Endodermal cell (in vitro differentiated cells): ENCODE results near the gene FAM89B. TPM values are rescaled to one million over a fixed set of nuclear protein-coding genes. Genes with fewer than 3 reads are reported as not detected.

Experiments
- DNase-seq: peaks from one replicate; pipeline ENCODE4 v3.0.0-alpha.2; 2017
- H3K27ac ChIP-seq: 2 replicates; pipeline ENCODE4 v1.5.1; 2013; ENCODE audit warnings: mild to moderate bottlenecking, low read depth, low read length, moderate library complexity
- H3K27me3 ChIP-seq: 2 replicates; pipeline ENCODE4 v1.6.1; 2013; ENCODE audit warnings: mild to moderate bottlenecking, low read length, moderate library complexity; ENCODE audit not compliant: insufficient read depth, control insufficient read depth, poor library complexity, severe bottlenecking
- H3K36me3 ChIP-seq: 2 replicates; pipeline ENCODE4 v1.7.0; 2013; ENCODE audit warnings: mild to moderate bottlenecking, low read length, moderate library complexity; ENCODE audit not compliant: control insufficient read depth, insufficient read depth
- H3K4me1 ChIP-seq: one replicate; pipeline ENCODE4 v1.7.0; 2013; ENCODE audit warnings: low read length; ENCODE audit not compliant: control insufficient read depth, insufficient read depth
- H3K4me3 ChIP-seq: 2 replicates; pipeline ENCODE4 v1.5.1; 2013; ENCODE audit warnings: mild to moderate bottlenecking, low read length, moderate library complexity
- H3K9ac ChIP-seq: 2 replicates; pipeline ENCODE4 v1.6.1; 2013; ENCODE audit warnings: mild to moderate bottlenecking, low read length, moderate library complexity; ENCODE audit not compliant: poor library complexity, severe bottlenecking; ENCODE audit errors: extremely low read depth
- H3K9me3 ChIP-seq: 2 replicates; pipeline ENCODE4 v1.6.1; 2013; ENCODE audit warnings: mild to moderate bottlenecking, low read length, moderate library complexity; ENCODE audit not compliant: control insufficient read depth
- H3K27ac Mint-ChIP-seq: 2 replicates; pipeline ENCODE4 v1.8.0; 2020; ENCODE audit warnings: mixed read lengths
- H3K27me3 Mint-ChIP-seq: 2 replicates; pipeline ENCODE4 v1.8.0; 2021; ENCODE audit warnings: mild to moderate bottlenecking, mixed read lengths; ENCODE audit not compliant: insufficient read depth
- H3K36me3 Mint-ChIP-seq: 2 replicates; pipeline ENCODE4 v1.8.0; 2020; ENCODE audit warnings: low read depth, mixed read lengths
- H3K4me1 Mint-ChIP-seq: 2 replicates; pipeline ENCODE4 v1.8.0; 2020; ENCODE audit warnings: mixed read lengths
- H3K4me3 Mint-ChIP-seq: 2 replicates; pipeline ENCODE4 v1.8.0; 2020; ENCODE audit warnings: mild to moderate bottlenecking, moderate library complexity, mixed read lengths
- H3K9me3 Mint-ChIP-seq: 2 replicates; pipeline ENCODE4 v1.8.0; 2020; ENCODE audit warnings: mild to moderate bottlenecking, mixed read lengths
- CTCF ChIP-seq: fragments of 200-600 bp; sonication (generic); conservative IDR thresholded peaks from 2 replicates; pipeline ENCODE4 v1.5.0; 2021; ENCODE audit warnings: antibody characterized with exemption, mild to moderate bottlenecking
- WGBS, 2 experiments: methylation state at CpG; one replicate each; pipeline versions ENCODE4 v1.1.5 to v1.1.7; 2013; ENCODE audit warnings: missing lambda C conversion rate in 2 of 2, mixed read lengths in 1 of 2; ENCODE audit not compliant: insufficient coverage in 1 of 2, insufficient read length in 1 of 2; 5-methylcytosine and 5-hydroxymethylcytosine counted together
- total RNA-seq, 2 donors: library from RNA; stranded (reverse); fragmentation: NEBNext Ultra II Directional in 1 of 2; extraction: Animal tissue kit (Norgen Biotek cat#: 25700) in 1 of 2; gene quantifications; 2 replicates in 1 of 2; 3 replicates in 1 of 2; pipeline ENCODE4 v1.2.1, GENCODE V29; 2021

FAM89B gene
- total RNA-seq, 2 donors from 2014 or later: 23.3 to 24.9 TPM

DNA sequence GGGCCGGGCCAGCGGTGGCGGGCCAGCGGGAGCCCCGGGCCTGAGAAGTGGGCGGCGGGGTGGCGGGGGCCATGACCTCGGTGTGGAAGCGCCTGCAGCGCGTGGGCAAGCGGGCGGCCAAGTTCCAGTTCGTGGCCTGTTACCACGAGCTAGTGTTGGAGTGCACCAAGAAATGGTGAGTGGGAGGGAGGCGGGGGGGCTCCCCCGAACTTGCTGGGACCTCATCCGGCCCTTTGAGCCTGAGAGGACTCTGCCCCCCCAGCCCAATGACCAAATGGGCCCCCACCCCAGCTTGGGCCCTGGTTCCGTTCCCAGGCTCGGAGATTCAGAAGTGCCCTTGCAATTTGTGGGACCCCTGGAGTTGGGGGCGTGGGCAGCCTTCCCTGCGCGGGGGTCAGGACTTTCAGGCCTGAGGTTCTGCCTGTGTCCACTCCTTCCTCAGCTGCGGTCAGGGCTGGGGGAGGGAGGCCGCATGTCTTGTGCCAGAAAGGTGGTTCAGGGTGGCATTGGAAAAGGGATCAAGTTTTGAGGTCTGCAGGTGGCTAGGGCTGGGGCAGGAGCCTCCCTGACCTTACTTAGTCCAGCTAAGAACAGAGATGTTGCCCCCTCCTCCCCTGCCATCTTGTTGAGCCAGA is 4.0 kb downstream of the FAM89B start:
- peaks cover 62% of the 10 kb centered on the region for H3K27me3 Mint-ChIP-seq
- no peaks in the 10 kb centered on the region for H3K36me3 ChIP-seq
- no peak overlapping the region for H3K27ac ChIP-seq
- WGBS, 2 experiments: 47 to 49% methylated on average over 17 to 26 of the region's 26 CpGs
- no peak for TF ChIP-seq CTCF
- DNase-seq: no peak
- peak overlapping the region; percentile 97 for H3K4me3 Mint-ChIP-seq
- H3K27ac Mint-ChIP-seq: no peak overlapping the region
- peaks cover 27% of the 10 kb centered on the region for H3K4me1 Mint-ChIP-seq
- H3K9me3 Mint-ChIP-seq: no peaks in the 10 kb centered on the region
- peaks cover 4% of the 10 kb centered on the region for H3K36me3 Mint-ChIP-seq
- peaks cover 5% of the 10 kb centered on the region for H3K4me1 ChIP-seq
- no peak overlapping the region for H3K9ac ChIP-seq
- no peaks in the 10 kb centered on the region for H3K9me3 ChIP-seq
- peak overlapping the region; percentile 35 for H3K4me3 ChIP-seq
- peaks cover 25% of the 10 kb centered on the region for H3K27me3 ChIP-seq

DNA sequence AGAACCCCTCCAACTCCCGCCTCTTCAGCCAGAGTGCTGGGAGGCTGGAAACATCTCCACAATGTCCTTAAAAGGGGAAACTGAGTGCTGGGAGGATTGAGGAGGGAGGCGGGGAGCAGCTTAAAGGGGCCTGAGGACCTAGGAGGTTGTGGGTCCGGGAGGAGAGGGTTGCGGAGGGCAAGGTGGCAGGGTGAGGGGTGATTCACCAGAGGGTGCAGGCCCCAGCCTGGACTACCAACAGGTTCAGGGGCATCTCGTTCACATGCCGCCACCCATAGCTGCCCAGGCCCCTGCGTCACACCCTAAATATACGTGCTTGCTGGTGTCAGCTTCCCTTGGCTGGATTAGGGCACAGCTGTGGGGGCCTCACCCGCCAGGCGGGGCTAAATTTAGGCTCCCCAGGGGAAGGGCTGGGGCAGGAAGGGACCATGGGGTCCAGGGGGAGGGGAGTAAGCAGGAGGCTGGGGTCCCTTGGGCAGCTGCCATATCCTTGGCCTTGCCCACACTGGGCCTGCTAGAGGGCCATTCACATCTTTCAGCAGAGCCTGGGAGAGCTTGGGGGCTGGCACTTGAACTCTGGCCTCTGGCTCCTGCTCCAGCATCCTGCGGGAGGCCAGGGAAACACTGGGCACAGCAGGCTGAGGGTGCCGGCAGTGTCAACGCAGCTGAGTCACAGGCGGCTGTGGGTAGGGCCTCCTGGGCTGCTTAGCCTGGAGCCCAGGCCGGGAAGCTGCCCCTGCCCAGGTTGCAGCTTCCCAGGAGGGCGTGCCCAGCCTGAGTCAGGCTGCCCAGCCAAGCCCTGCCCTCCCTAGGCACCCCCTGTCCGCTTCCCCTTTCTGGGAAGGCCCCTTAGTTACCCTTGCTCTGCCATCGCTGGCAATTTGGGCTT is 4.8 kb downstream of the FAM89B start:
- Histone ChIP-seq H3K36me3 (no peaks in the 10 kb centered on the region), H3K27me3 (peaks cover 31% of the 10 kb centered on the region), H3K27ac (no peak overlapping the region), H3K4me1 (peaks cover 2% of the 10 kb centered on the region), H3K9ac (no peak overlapping the region), H3K4me3 (no peak overlapping the region), H3K9me3 (no peaks in the 10 kb centered on the region)
- no peak for TF ChIP-seq CTCF
- Mint-ChIP-seq H3K4me3 (peak overlapping the region; percentile 97), H3K27ac (no peak overlapping the region), H3K27me3 (peaks cover 68% of the 10 kb centered on the region), H3K36me3 (peaks cover 4% of the 10 kb centered on the region), H3K4me1 (peaks cover 20% of the 10 kb centered on the region), H3K9me3 (no peaks in the 10 kb centered on the region)
- no peak for DNase-seq
- WGBS, 2 experiments: 85 to 97% methylated on average over 5 to 18 of the region's 18 CpGs

DNA sequence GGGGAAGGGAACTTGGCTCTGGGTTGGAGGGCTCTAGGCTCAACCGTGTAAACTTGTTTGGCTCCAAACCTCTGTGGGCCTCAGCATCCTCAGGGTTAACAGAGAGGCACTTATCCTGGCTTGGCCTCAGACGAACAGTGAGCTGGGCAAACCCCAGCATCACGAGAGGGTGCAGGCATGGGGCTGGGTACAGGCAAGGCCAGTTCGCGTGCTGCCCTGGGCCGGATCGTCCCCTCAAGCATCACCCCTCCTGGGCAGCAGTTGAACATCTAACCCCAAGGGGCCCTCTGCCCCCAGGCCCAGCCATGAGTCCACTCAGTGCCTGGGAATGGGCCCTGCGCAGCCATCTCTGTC is 5.4 kb downstream of the FAM89B start:
- H3K27me3 Mint-ChIP-seq: peaks cover 74% of the 10 kb centered on the region
- Histone ChIP-seq H3K27ac (no peak overlapping the region), H3K27me3 (peaks cover 37% of the 10 kb centered on the region), H3K9ac (no peak overlapping the region), H3K4me1 (peaks cover 2% of the 10 kb centered on the region), H3K4me3 (no peak overlapping the region), H3K9me3 (no peaks in the 10 kb centered on the region), H3K36me3 (no peaks in the 10 kb centered on the region)
- no peaks in the 10 kb centered on the region for H3K9me3 Mint-ChIP-seq
- peaks cover 18% of the 10 kb centered on the region for H3K4me1 Mint-ChIP-seq
- H3K36me3 Mint-ChIP-seq: peaks cover 4% of the 10 kb centered on the region
- no peak overlapping the region for H3K4me3 Mint-ChIP-seq
- no peak for TF ChIP-seq CTCF
- H3K27ac Mint-ChIP-seq: no peak overlapping the region
- DNase-seq: no peak
- 80 to 95% methylated on average over 4 to 8 of the region's 8 CpGs for WGBS, 2 experiments
